ENCODE data around the gene APBB1IP. TPM values are rescaled to one million over a fixed set of nuclear protein-coding genes. Genes with fewer than 3 reads are reported as not detected.
"Not testable (repeated sequence)": the region's sequence is repeated elsewhere in the genome, so short reads cannot be mapped to it uniquely, and the experiment has no call there.

The APBB1IP gene
- total RNA-seq, 1 donor from 2014 or later: 0.47 TPM

- no peak for DNase-seq (ENCODE audit: extremely low read depth, low read depth, low spot score)
Measured at GRCh38 chr10:26440088-26440470, 1.9 kb downstream of the APBB1IP start.

DNA sequence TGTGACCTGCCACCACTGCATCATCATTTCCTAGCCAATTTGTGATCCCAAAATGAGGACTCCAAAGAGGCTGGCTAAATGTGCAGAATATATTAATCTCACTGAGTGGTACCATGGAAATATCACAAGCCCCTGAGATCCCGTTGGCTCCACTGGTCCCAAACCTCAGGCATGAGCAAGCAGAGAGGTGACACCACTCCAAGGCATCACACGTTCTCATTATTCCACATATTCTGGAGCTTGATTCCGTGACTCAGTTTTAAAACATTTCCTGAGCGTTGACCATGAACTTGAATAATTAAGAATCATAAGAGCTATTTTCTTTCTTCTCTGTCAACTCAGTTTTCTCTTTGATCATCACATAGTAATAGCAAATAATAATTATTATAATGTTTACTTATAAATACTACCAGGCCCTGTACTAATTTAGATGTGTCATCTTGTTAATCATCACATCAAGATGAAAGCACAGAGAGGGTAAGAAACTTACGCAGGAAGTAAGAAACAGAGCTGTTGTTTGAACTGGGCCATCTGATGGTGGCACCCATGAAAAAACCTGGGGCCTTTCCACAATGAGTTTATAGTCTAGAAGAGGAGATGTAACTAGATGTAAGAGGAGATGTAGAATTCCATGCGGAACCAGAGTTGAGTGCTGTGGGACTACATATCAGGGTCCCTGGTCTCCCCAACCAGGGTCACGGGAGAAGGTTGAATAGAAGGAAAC, 3.5 kb downstream of the APBB1IP start:
- no peak for DNase-seq (ENCODE audit: extremely low read depth, low read depth, low spot score)

DNA sequence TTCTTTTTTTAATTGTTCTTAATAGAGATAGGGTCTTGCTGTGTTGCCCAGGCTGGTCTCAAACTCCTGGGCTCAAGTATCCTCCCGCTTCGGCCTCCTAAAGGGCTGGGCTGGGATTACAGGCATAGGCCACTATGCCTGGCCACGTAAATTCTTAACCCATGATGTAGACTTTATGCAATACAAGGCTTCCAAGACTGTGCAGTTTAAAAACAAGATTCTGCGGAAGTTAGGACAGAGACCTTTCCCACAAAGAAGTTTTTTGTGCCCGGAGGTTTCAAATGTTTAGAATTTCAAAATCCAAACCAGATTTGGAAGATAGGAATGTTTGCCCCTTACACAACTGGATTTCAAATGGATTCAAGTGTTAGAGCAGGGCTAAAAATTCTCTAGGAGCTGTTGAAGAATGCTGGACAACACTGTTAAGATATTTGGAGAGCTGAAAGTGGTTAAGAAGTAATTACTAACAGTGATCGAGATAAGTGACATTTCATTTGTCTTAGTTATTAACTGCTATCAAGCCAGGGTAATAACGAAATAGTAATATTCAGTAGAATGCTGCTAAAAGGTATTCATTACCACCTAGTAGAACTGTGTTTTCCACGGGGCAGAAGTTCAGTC, 7.4 kb downstream of the APBB1IP start:
- DNase-seq (ENCODE audit: extremely low read depth, low read depth, low spot score): no peak

DNA sequence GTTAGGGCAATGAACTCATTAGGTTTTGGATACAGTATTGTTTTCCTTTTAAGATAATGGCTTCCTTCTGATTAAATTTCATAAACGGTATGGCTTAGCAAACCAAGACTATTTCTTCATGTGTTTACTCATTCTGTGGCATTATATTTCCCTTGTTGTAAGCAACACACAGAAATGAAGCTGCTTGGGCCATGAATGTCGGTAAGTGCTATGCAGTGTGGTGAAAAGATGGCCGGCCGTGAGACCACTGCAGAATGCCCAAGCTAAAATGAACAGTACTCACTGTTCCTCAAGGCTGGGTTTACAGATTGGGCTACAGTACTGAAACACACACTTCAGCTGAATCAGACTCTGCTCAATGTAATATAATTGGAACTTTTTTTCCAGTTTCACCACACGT, 8.1 kb downstream of the APBB1IP start:
- DNase-seq (ENCODE audit: extremely low read depth, low read depth, low spot score): no peak

DNA sequence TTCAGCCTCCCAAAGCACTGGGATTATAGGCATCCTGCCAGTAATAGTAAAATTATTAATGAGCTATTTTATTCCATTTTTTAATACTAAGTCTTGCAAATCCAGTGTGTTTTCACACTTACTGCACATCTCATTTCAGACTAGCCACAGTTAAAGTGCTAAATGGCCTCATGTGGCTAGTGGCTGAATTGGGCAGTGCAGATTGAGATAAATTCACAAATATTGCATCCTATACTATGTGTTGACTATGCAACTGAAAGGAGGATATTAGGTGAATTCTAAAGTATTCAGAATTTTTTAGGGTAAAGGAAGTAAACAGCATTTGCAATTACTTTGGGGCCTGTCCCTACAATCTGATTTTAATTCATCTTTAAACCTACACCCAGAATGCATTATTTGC, 10.2 kb downstream of the APBB1IP start:
- DNase-seq (ENCODE audit: extremely low read depth, low read depth, low spot score): no peak

DNA sequence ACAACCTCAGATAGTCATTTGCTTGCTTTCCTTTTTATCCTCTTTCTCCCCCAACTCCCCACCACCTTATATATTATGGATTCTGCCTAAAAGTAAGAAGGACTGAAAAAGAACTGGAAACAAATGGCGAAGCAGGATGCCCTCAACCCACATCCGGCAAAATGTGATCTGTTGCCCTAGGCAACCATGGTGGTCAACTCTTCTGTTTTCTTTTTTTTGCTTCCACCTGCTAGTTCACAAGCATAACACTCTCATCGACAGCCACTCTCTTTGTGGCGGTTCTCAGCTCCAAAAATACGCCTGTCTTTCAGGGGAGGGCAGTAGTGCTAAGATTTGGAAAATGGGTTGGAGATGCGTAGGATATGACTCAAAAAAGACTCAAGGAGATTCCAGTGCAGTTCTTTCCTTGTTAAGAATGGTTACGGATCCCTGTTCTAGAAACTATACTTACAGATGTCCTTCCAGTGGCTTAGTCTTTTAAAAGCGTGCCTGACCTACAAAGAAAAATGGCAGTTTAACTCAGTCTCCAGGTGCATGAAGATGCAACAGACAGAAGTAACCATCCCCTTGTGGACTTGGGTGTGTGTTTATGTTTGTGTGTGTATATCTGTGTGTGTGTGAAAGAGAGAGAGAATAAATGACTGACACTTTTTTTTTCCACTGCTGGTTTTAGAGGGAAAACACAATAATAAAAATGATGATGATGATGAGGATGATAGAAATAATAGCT, 10.7 kb downstream of the APBB1IP start:
- no peak for DNase-seq (ENCODE audit: extremely low read depth, low read depth, low spot score)

- no peak for DNase-seq (ENCODE audit: extremely low read depth, low read depth, low spot score)
Measured at GRCh38 chr10:26449726-26450125, 11.6 kb downstream of the APBB1IP start.

GRCh38 chr10:26451903-26452302, 13.8 kb downstream of the APBB1IP start:
- no peak for DNase-seq (ENCODE audit: extremely low read depth, low read depth, low spot score)

DNA sequence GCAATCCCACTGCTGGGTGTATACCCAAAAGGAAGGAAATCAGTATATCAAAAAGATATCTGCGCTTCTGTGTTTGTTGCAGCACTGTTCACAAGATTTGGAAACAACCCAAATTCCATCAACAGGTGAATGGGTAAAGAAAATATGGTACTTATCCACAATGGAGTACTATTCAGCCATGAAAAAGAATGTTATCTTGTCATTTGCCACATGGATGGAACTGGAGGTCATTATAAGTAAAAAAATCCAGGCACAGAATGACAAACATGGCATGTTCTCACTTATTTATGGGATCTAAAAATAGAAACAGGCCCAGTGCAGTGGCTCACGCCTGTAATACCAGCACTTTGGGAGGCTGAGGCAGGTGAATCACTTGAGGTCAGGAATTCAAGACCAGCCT, 15.7 kb downstream of the APBB1IP start:
- no peak for DNase-seq (ENCODE audit: extremely low read depth, low read depth, low spot score)

DNA sequence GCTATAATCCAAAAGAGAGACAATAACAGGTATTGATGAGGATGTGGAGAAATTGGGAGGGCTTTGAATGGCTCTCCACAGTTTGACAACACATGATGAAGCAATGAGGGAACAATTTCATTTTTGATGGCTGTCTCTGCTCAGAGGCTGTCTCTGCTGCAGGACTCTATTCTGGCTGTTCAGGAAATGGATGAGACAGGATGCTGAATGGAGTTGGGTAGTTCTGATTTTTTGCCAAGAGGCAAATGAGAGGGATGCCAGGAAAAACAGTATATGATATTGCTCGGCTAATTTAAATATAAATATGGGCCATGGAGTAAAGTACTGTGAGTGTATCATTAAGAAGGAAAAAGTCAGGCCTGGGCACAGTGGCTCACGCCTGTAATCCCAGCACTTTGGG, 16.8 kb downstream of the APBB1IP start:
- no peak for DNase-seq (ENCODE audit: extremely low read depth, low read depth, low spot score)

GRCh38 chr10:26455567-26456315, 17.6 kb downstream of the APBB1IP start:
- no peak for DNase-seq (ENCODE audit: extremely low read depth, low read depth, low spot score)

DNA sequence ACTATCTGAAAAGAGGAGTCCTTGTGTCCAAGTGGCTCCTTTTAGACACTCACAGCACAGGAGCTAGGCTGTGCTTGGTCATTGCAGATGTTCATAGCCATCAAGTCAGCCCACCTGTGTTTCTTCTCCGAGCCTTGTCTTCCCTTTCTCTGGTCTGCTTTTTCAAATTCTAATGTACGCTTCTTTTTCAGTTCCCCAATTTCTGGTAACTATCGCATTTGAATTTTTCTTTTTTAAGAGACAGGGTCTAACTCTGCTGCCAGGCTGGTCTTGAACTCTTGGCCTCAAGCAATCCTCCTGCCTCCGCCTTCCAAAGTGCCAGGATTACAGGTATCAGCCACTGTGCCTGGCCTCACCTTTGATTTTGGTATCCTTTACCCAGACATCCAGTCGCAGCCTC, 18.9 kb downstream of the APBB1IP start:
- DNase-seq (ENCODE audit: extremely low read depth, low read depth, low spot score): no peak

DNA sequence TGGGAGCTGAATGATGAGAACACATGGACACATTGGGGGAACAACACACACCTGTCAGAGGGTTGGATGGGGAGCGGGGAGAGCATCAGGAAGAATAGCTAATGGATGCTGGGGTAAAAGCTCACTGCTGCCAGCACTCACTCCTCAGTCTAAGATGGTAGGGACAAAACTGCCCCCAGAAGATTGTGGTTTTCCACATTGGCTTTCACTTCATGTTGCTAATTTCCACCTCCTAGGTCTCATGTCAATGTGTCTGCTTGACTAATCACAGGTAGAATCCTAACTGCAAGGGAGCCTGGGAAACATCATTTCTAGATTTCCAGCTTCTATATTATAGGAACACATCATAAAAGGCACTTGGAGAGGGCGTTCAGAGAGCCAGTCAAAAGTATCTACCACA, 22.6 kb downstream of the APBB1IP start:
- DNase-seq (ENCODE audit: extremely low read depth, low read depth, low spot score): no peak

DNA sequence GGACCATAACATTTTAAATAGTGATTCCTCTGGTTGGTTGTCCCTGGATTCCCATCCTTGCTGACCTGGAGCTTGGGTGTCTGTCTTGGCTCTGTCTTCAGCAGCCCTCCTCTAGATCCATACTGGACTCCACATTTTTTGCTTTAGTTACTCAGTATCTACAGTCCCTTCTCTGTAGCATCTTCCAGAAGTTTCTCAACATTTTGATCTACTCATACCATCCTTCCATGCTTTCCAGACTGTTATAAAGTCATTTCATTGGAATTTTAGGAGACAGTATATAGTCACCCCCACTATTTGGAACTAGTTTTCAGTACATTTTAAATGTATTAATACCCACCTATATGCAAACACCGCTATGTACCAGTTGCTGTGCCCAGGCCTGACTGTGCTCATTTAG, 25.8 kb downstream of the APBB1IP start:
- no peak for DNase-seq (ENCODE audit: extremely low read depth, low read depth, low spot score)

DNA sequence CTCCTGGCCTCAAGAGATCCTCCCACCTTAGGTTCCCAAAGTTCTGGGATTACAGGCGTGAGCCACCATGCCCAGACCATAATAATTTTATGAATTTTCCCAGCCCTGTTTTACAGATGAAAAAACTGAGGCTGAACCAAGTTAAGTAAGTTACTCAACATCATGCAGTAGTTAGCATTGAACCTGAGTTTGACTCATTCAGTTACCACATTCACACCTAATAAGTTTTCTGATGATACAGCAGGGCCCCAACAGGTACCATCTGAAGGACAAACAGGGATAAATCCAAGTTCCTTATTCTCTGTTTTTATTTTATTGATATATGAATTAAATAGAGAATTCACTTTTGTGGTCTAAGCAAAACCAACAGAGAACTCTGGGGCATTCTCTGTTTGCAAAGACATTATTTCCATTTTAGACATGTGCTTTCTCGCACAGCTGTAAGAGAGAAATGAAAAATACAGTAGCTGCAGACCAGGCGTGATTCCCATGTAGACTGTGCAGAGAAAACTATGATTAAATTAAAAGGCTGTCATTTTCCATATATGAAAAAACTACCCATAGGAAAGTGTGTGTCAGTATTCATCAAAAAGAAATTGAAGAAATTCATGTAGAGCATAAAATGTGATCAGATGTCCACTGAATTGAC, 26.6 kb downstream of the APBB1IP start:
- no peak for DNase-seq (ENCODE audit: extremely low read depth, low read depth, low spot score)

- DNase-seq (ENCODE audit: extremely low read depth, low read depth, low spot score): not testable (repeated sequence)
Measured at GRCh38 chr10:26466531-26466930, 28.4 kb downstream of the APBB1IP start.

- no peak for DNase-seq (ENCODE audit: extremely low read depth, low read depth, low spot score)
Measured at GRCh38 chr10:26467639-26468038, 29.5 kb downstream of the APBB1IP start.

DNA sequence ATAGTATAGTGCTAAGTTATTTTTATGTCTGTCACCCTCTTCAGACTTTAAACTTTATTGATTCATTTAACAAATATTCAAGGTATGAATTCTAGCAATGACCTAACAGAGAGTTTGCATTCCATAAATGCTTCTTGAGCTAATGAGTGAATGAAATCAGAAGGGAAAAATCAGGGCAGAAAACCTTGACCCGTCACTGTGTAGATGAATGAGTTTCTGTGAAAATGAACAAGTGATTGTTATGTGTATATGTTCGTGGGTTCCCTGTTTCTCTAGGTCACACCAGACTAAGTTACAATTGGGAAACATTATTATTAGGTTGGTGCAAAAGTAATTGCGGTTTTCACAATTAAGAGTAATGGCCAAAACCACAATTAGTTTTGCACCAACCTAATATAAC, 30.1 kb downstream of the APBB1IP start:
- no peak for DNase-seq (ENCODE audit: extremely low read depth, low read depth, low spot score)

- DNase-seq (ENCODE audit: extremely low read depth, low read depth, low spot score): no peak
Measured at GRCh38 chr10:26468700-26469099, 30.6 kb downstream of the APBB1IP start.

GRCh38 chr10:26472492-26472778, 34.3 kb downstream of the APBB1IP start:
- no peak for DNase-seq (ENCODE audit: extremely low read depth, low read depth, low spot score)

GRCh38 chr10:26474026-26474425, 35.9 kb downstream of the APBB1IP start:
- no peak for DNase-seq (ENCODE audit: extremely low read depth, low read depth, low spot score)
